SU-DHL-6 (cell line): ENCODE results near the gene RSPO1.

Experiments used
- EZH2phosphoT487 ChIP-seq: fragments of 200-600 bp; sonication (generic), shearing (Covaris generic); conservative IDR thresholded peaks from 2 replicates; pipeline ENCODE4 v1.6.1; 2018; ENCODE audit warnings: mild to moderate bottlenecking, antibody characterized with exemption, low read length, moderate library complexity, mixed read lengths
- TF ChIP-seq, protein P1 (sequence below): fragments of 200-600 bp; sonication (generic); IDR thresholded peaks from one replicate; pipeline ENCODE4 v1.5.1; 2017; ENCODE audit warnings: antibody characterized with exemption, mild to moderate bottlenecking, low read length, moderate library complexity; ENCODE audit not compliant: insufficient read depth, poor library complexity, severe bottlenecking

DNA sequence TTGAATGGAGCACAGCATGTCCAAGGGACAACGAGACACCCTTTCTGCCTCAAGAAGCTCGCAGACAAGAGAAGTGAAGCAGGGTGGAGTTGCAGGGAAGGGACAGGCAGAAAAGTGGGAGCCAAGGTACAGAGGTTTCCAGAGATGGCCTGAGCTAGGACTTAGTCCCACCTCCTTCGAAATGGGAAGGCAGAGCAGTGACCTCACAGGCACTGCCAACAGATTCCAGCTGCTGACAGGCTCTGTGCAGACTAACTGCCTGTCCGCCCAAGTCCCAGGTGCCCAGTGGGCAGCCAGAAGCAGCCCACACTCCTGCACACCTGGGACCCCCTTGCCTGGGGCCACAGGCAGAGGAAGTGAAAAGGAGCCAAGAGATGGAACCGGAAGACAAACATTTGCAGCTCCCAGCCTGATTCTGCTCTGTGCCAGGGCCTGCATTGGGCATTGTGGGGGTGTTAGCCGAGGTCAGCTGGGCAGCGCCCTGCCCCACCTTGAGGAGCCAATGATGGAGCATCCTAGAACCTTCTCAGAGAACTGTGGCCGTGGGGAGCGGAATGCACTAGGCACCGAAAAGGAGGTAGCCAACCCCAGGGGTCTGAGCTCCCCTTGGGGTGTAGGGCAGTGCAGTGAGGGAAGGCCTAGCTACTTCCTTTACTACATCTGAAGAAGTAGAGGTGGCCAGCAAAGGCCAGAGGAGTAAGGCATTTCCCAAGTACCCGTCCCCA is 27.5 kb upstream of the RSPO1 start:
- TF ChIP-seq, protein P1, sequence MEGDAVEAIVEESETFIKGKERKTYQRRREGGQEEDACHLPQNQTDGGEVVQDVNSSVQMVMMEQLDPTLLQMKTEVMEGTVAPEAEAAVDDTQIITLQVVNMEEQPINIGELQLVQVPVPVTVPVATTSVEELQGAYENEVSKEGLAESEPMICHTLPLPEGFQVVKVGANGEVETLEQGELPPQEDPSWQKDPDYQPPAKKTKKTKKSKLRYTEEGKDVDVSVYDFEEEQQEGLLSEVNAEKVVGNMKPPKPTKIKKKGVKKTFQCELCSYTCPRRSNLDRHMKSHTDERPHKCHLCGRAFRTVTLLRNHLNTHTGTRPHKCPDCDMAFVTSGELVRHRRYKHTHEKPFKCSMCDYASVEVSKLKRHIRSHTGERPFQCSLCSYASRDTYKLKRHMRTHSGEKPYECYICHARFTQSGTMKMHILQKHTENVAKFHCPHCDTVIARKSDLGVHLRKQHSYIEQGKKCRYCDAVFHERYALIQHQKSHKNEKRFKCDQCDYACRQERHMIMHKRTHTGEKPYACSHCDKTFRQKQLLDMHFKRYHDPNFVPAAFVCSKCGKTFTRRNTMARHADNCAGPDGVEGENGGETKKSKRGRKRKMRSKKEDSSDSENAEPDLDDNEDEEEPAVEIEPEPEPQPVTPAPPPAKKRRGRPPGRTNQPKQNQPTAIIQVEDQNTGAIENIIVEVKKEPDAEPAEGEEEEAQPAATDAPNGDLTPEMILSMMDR = no peak
- TF ChIP-seq EZH2phosphoT487 = no peak
